Measurements from ENCODE around the gene TMEM169.

Gene TMEM169

DNA sequence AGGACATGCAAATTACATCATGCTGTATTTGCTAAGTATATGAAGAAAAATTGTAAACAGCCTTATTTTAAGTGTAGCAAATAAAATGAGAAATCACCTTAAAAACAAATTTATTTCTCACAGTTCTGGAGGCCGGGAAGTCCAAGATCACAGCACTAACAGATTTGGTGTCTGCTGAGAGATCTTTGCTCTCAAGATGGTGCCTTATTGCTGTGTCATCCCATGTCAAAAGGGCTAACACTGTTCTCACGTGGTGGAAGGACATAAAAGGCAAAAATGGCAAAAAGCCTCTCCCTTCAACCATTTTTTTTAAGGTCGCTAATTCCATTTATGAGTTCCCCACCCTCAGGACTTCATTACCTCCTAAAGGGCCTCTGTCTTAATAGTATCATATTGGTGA, 39.5 kb downstream of the TMEM169 start:
- Histone ChIP-seq H3K4me1 (ENCODE audit: insufficient read depth, low read length, severe bottlenecking) (no peaks in the 10 kb centered on the region), H4K20me1 (ENCODE audit: insufficient read depth, low read length) (0 out of 2 replicates have a peak, but pooled peaks cover 3% of the 10 kb centered on the region), H3K36me3 (ENCODE audit: insufficient read depth, low read length) (peaks cover 100% of the 10 kb centered on the region), H3K9ac (ENCODE audit: low read length) (no peak overlapping the region), H3F3A (ENCODE audit: insufficient read depth, low read length) (no peaks in the 10 kb centered on the region), H3K27me3 (ENCODE audit: insufficient read depth, low read length) (no peaks in the 10 kb centered on the region), H3K27ac (ENCODE audit: low read depth, low read length, poor library complexity, severe bottlenecking) (no peak overlapping the region), H3K79me2 (ENCODE audit: insufficient read depth, low read length) (peaks cover 21% of the 10 kb centered on the region), H3K4me3 (ENCODE audit: low read depth, low read length, poor library complexity, severe bottlenecking) (no peak overlapping the region), H3K4me2 (ENCODE audit: low read length) (no peak overlapping the region), H3K9me3 (ENCODE audit: low read length) (no peaks in the 10 kb centered on the region), H3K9me2 (ENCODE audit: low read depth, low read length) (no peaks in the 10 kb centered on the region), H2AFZ (ENCODE audit: low read length) (no peak overlapping the region)
- TF ChIP-seq CTCF (IDR thresholded peaks at IDR 0.05; ENCODE audit: low read length) (no peak), EZH2 (IDR thresholded peaks at IDR 0.05; ENCODE audit: borderline replicate concordance, low read length) (no peak)

DNA sequence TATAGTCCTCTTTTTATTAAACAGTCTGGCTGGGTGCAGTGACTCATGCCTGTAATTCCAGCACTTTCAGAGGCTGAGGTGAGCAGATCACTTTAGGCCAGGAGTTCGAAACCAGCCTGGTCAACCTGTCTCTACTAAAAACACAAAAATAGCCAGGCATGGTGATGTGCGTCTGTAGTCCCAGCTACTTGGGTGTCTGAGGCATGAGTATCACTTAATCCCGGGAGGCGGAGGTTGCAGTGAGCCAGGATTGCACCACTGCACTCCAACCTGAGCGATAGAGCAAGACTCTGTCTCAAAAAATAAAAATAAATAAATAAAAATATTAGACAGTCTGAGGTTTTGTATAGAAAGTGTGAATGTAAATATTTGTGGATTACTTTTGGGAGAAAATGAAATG, 45.2 kb downstream of the TMEM169 start:
- Histone ChIP-seq H3K36me3 (ENCODE audit: insufficient read depth, low read length) (peaks cover 99% of the 10 kb centered on the region), H3K27ac (ENCODE audit: low read depth, low read length, poor library complexity, severe bottlenecking) (no peak overlapping the region), H3K9me3 (ENCODE audit: low read length) (no peaks in the 10 kb centered on the region), H2AFZ (ENCODE audit: low read length) (no peak overlapping the region), H3K4me2 (ENCODE audit: low read length) (no peak overlapping the region), H3K4me1 (ENCODE audit: insufficient read depth, low read length, severe bottlenecking) (no peaks in the 10 kb centered on the region), H3K27me3 (ENCODE audit: insufficient read depth, low read length) (no peaks in the 10 kb centered on the region), H3K9ac (ENCODE audit: low read length) (no peak overlapping the region), H3K4me3 (ENCODE audit: low read depth, low read length, poor library complexity, severe bottlenecking) (no peak overlapping the region), H3F3A (ENCODE audit: insufficient read depth, low read length) (no peaks in the 10 kb centered on the region), H3K9me2 (ENCODE audit: low read depth, low read length) (no peaks in the 10 kb centered on the region), H3K79me2 (ENCODE audit: insufficient read depth, low read length) (no peaks in the 10 kb centered on the region), H4K20me1 (ENCODE audit: insufficient read depth, low read length) (0 out of 2 replicates have a peak, but pooled peaks cover 3% of the 10 kb centered on the region)
- no peak for TF ChIP-seq EZH2 (IDR thresholded peaks at IDR 0.05; ENCODE audit: borderline replicate concordance, low read length)
- TF ChIP-seq CTCF (IDR thresholded peaks at IDR 0.05; ENCODE audit: low read length), result no peak

- no peaks in the 10 kb centered on the region for H3F3A ChIP-seq (ENCODE audit: insufficient read depth, low read length)
- H3K4me1 ChIP-seq (ENCODE audit: insufficient read depth, low read length, severe bottlenecking), result no peaks in the 10 kb centered on the region
- no peak overlapping the region for H2AFZ ChIP-seq (ENCODE audit: low read length)
- no peaks in the 10 kb centered on the region for H3K9me2 ChIP-seq (ENCODE audit: low read depth, low read length)
- H3K36me3 ChIP-seq (ENCODE audit: insufficient read depth, low read length), result peaks cover 99% of the 10 kb centered on the region
- H3K9ac ChIP-seq (ENCODE audit: low read length), result no peak overlapping the region
- no peaks in the 10 kb centered on the region for H3K27me3 ChIP-seq (ENCODE audit: insufficient read depth, low read length)
- no peak overlapping the region for H3K27ac ChIP-seq (ENCODE audit: low read depth, low read length, poor library complexity, severe bottlenecking)
- H3K4me3 ChIP-seq (ENCODE audit: low read depth, low read length, poor library complexity, severe bottlenecking), result no peak overlapping the region
- H4K20me1 ChIP-seq (ENCODE audit: insufficient read depth, low read length), result no peaks in the 10 kb centered on the region; the same call in 1 of the 2 replicates
- no peaks in the 10 kb centered on the region for H3K9me3 ChIP-seq (ENCODE audit: low read length)
- H3K79me2 ChIP-seq (ENCODE audit: insufficient read depth, low read length), result no peaks in the 10 kb centered on the region
- no peak overlapping the region for H3K4me2 ChIP-seq (ENCODE audit: low read length)
- no peak for TF ChIP-seq CTCF (IDR thresholded peaks at IDR 0.05; ENCODE audit: low read length)
- no peak for TF ChIP-seq EZH2 (IDR thresholded peaks at IDR 0.05; ENCODE audit: borderline replicate concordance, low read length)
Observed at GRCh38 chr2:216130346-216130971, 48.7 kb downstream of the TMEM169 start.
